GM12892 (cell line): ENCODE data around the gene TBC1D5.

Experiments
- POLR2A ChIP-seq: IDR thresholded peaks from 2 replicates; pipeline ENCODE4 v1.6.1; 2011; ENCODE audit warnings: low read depth, low read length, control low read depth
- POLR2AphosphoS5 ChIP-seq: IDR thresholded peaks from 2 replicates; pipeline ENCODE4 v1.6.1; 2011; ENCODE audit warnings: low read depth, low read length, control low read depth
- TAF1 ChIP-seq: IDR thresholded peaks from 2 replicates; pipeline ENCODE4 v1.6.1; 2011; ENCODE audit warnings: low read depth, mild to moderate bottlenecking, control low read depth, low read length, borderline replicate concordance

DNA sequence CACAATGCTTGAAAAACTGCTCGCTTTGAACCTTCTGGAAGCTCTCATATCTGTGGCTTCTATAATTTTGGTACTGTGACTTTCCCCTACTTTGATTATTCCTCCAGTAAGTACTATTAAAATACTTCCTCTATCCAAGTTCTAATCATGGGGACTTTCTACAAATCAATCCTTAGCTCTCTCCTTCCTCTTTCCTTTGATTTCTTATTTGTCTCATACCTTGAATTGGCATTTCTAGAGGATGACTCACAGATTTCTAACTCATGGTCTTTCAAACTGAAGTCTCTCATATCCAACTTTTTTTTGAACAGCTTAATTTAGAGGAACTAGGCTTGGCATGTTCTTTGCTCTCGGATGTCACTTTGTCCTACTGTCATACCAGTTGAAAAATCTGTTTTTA, 241.8 kb downstream of the TBC1D5 start:
- TF ChIP-seq POLR2A, result no peak
- TF ChIP-seq TAF1, result no peak
- TF ChIP-seq POLR2AphosphoS5, result no peak
